Testis (tissue), 2 donors: Measurements from ENCODE around the gene KIAA1755.

Experiments used
- CTCF ChIP-seq, 3 experiments: fragments of 450-650 bp in 2 of 3; fragments of 200-600 bp in 1 of 3; sonication (generic) in 1 of 3; IDR thresholded peaks; one replicate each; pipeline ENCODE4 v1.5.1; 2016 to 2019; ENCODE audit warnings: antibody characterized with exemption in 3 of 3, mild to moderate bottlenecking in 2 of 3, moderate library complexity in 1 of 3
- POLR2A ChIP-seq: fragments of 450-650 bp; IDR thresholded peaks from one replicate; pipeline ENCODE4 v1.6.1; 2017; ENCODE audit warnings: antibody characterized with exemption, mild to moderate bottlenecking, moderate library complexity

DNA sequence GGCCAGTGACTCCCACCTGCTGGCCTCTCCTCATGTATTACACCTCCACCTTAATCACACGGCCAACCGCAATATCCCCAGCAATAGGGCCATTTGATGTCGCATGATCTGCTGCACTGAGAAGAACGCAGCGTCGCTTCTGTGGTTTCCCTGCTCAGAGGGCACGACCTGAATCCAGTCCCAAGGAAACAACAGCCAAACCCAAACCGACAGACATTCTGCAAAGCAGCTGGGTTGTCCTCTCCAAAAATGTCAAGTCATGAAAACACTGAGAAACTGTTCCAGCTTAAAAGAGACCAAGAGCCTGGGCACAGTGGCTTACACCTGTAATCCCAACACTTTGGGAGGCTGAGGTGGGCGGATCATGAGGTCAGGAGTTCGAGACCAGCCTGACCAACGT lies 35.9 kb upstream of the KIAA1755 start:
- TF ChIP-seq CTCF (IDR thresholded peaks at IDR 0.05) (no peak), POLR2A (no peak)
